ENCODE measurements around the gene ARRDC5. TPM values are rescaled to one million over a fixed set of nuclear protein-coding genes. Genes with fewer than 3 reads are reported as not detected.
A peak's percentile ranks its signal among the peaks of the same experiment; 100 is the strongest.

The ARRDC5 gene
- total and polyA plus RNA-seq, 2 of the 13 experiments (the other 11 are each of a cell fraction or from before 2014, with no cell fraction given) = not detected

GRCh38 chr19:4866595-4867424 is 35.9 kb downstream of the ARRDC5 start (continued):
- no peak for TF ChIP-seq ZNF597 (CRISPR knock-in tag; IDR thresholded peaks at IDR 0.05)
- TF ChIP-seq GABPA (IDR thresholded peaks at IDR 0.05; ENCODE audit: low read depth, low read length) = no peak
- TF ChIP-seq GABPA (CRISPR knock-in tag; IDR thresholded peaks at IDR 0.05; ENCODE audit: low read depth) = 0 out of 2 replicates have a peak, but pooled peaks have one; percentile 13
- TF ChIP-seq RELA (CRISPR knock-in tag; IDR thresholded peaks at IDR 0.05) = no peak
- no peak for TF ChIP-seq THAP8 (CRISPR knock-in tag; IDR thresholded peaks at IDR 0.05; ENCODE audit: borderline replicate concordance)
- TF ChIP-seq NCOA1 (CRISPR knock-in tag; IDR thresholded peaks at IDR 0.05) = no peak
- no peak for TF ChIP-seq SMC3 (IDR thresholded peaks at IDR 0.05; ENCODE audit: low read length)
- TF ChIP-seq ZBTB25 (CRISPR knock-in tag; IDR thresholded peaks at IDR 0.05) = no peak
- TF ChIP-seq ZNF333 (CRISPR knock-in tag; IDR thresholded peaks at IDR 0.05; ENCODE audit: borderline replicate concordance) = no peak
- peak; percentile 66 for TF ChIP-seq ZFY (CRISPR knock-in tag; IDR thresholded peaks at IDR 0.05)
- TF ChIP-seq KDM2A (CRISPR knock-in tag; IDR thresholded peaks at IDR 0.05; ENCODE audit: borderline replicate concordance, low read depth) = 0 out of 2 replicates have a peak, but pooled peaks have one; percentile 24
- TF ChIP-seq FOSL2 (CRISPR knock-in tag; IDR thresholded peaks at IDR 0.05) = peak; percentile 25; the same call in 1 of the 2 replicates
- TF ChIP-seq ZNF704 (CRISPR knock-in tag; IDR thresholded peaks at IDR 0.05; ENCODE audit: borderline replicate concordance) = no peak
- TF ChIP-seq SIX4 (CRISPR knock-in tag; IDR thresholded peaks at IDR 0.05) = no peak
- TF ChIP-seq NCOA5 (CRISPR knock-in tag; IDR thresholded peaks at IDR 0.05) = no peak
- no peak for TF ChIP-seq CENPX (CRISPR knock-in tag; IDR thresholded peaks at IDR 0.05)
- TF ChIP-seq HNRNPK (IDR thresholded peaks at IDR 0.05; ENCODE audit: low read depth, low read length, poor library complexity, severe bottlenecking) = no peak
- no peak for TF ChIP-seq PBX2 (CRISPR knock-in tag; IDR thresholded peaks at IDR 0.05)
- 0 out of 2 replicates have a peak, but pooled peaks have one; percentile 15 for TF ChIP-seq HOXA3 (CRISPR knock-in tag; IDR thresholded peaks at IDR 0.05)
- no peak; the same call in none of the 2 replicates for TF ChIP-seq ELF3 (CRISPR knock-in tag; IDR thresholded peaks at IDR 0.05)
- TF ChIP-seq ZBTB43 (CRISPR knock-in tag; conservative IDR thresholded peaks at IDR 0.05) = no peak
- TF ChIP-seq MAFG (CRISPR knock-in tag; IDR thresholded peaks at IDR 0.05) = no peak
- TF ChIP-seq ZNF230 (CRISPR knock-in tag; IDR thresholded peaks at IDR 0.05) = 0 out of 2 replicates have a peak, but pooled peaks have one; percentile 64
